Measurements from ENCODE around the gene TNS3.
"Not testable (repeated sequence)": the region's sequence is repeated elsewhere in the genome, so short reads cannot be mapped to it uniquely, and the experiment has no call there.

Gene TNS3

GRCh38 chr7:47546171-47546570 lies 35.7 kb downstream of the TNS3 start:
- no peak for DNase-seq (ENCODE audit: extremely low spot score, insufficient read length, low read depth)
- no peak for FAIRE-seq

GRCh38 chr7:47544416-47544815 lies 37.5 kb downstream of the TNS3 start:
- no peak for FAIRE-seq

GRCh38 chr7:47543714-47544113 lies 38.2 kb downstream of the TNS3 start:
- DNase-seq (ENCODE audit: extremely low spot score, insufficient read length, low read depth) (no peak), FAIRE-seq (no peak)

More at GRCh38 chr7:47544416-47544815, 37.5 kb downstream of the TNS3 start:
- no peak for DNase-seq (ENCODE audit: extremely low spot score, insufficient read length, low read depth)

GRCh38 chr7:47543056-47543455 lies 38.9 kb downstream of the TNS3 start:
- DNase-seq (ENCODE audit: extremely low spot score, insufficient read length, low read depth), result no peak
- FAIRE-seq, result no peak

- FAIRE-seq, result no peak
Observed at GRCh38 chr7:47542051-47542450, 39.9 kb downstream of the TNS3 start.

GRCh38 chr7:47541485-47541884 lies 40.4 kb downstream of the TNS3 start:
- FAIRE-seq; DNase-seq (ENCODE audit: extremely low spot score, insufficient read length, low read depth): not testable (repeated sequence)

More at GRCh38 chr7:47542051-47542450, 39.9 kb downstream of the TNS3 start:
- no peak for DNase-seq (ENCODE audit: extremely low spot score, insufficient read length, low read depth)

GRCh38 chr7:47540387-47541350 lies 41.2 kb downstream of the TNS3 start:
- DNase-seq (ENCODE audit: extremely low spot score, insufficient read length, low read depth) (no peak), FAIRE-seq (no peak)

GRCh38 chr7:47540053-47540386 lies 41.9 kb downstream of the TNS3 start:
- DNase-seq (ENCODE audit: extremely low spot score, insufficient read length, low read depth), result no peak
- FAIRE-seq, result no peak

- no peak for FAIRE-seq
- no peak for DNase-seq (ENCODE audit: extremely low spot score, insufficient read length, low read depth)
Observed at GRCh38 chr7:47539398-47540052, 42.4 kb downstream of the TNS3 start.

- no peak for FAIRE-seq
- DNase-seq (ENCODE audit: extremely low spot score, insufficient read length, low read depth), result no peak
Observed at GRCh38 chr7:47538846-47539311, 43.0 kb downstream of the TNS3 start.

- no peak for DNase-seq (ENCODE audit: extremely low spot score, insufficient read length, low read depth)
- FAIRE-seq, result no peak
Observed at GRCh38 chr7:47537716-47538675, 43.9 kb downstream of the TNS3 start.

GRCh38 chr7:47536661-47537611 lies 45.0 kb downstream of the TNS3 start:
- DNase-seq (ENCODE audit: extremely low spot score, insufficient read length, low read depth) (no peak), FAIRE-seq (no peak)

- FAIRE-seq, result no peak
- DNase-seq (ENCODE audit: extremely low spot score, insufficient read length, low read depth), result no peak
Observed at GRCh38 chr7:47535704-47536628, 45.9 kb downstream of the TNS3 start.

GRCh38 chr7:47535035-47535703 lies 46.7 kb downstream of the TNS3 start:
- no peak for DNase-seq (ENCODE audit: extremely low spot score, insufficient read length, low read depth)
- no peak for FAIRE-seq

GRCh38 chr7:47534322-47535034 lies 47.4 kb downstream of the TNS3 start:
- DNase-seq (ENCODE audit: extremely low spot score, insufficient read length, low read depth), result no peak
- FAIRE-seq, result no peak

GRCh38 chr7:47531584-47532492 lies 50.1 kb downstream of the TNS3 start:
- FAIRE-seq (no peak), DNase-seq (ENCODE audit: extremely low spot score, insufficient read length, low read depth) (no peak)

Data from GM18507 (cell line).